Hepatic stellate cell (primary cell): Measurements from ENCODE around the gene FRAT2.

Experiments used
- DNase-seq: peaks from one replicate; pipeline ENCODE4 v3.0.0; 2011; ENCODE audit warnings: low spot score

The FRAT2 gene

GRCh38 chr10:97334370-97335175, at the start of gene FRAT2:
Gene FRAT2 (minus strand): TSS chr10:97334729. CDS start chr10:97334572, 157 bp downstream.
- DNase-seq, result peak; percentile 97

- DNase-seq, result no peak
Observed at GRCh38 chr10:97384156-97384555, 49.6 kb upstream of the FRAT2 start.

GRCh38 chr10:97383159-97383558, 48.6 kb upstream of the FRAT2 start:
- no peak for DNase-seq

- no peak for DNase-seq
Observed at GRCh38 chr10:97381626-97382025, 47.1 kb upstream of the FRAT2 start.

- no peak for DNase-seq
Observed at GRCh38 chr10:97380516-97380915, 46.0 kb upstream of the FRAT2 start.

GRCh38 chr10:97378933-97379921, 44.7 kb upstream of the FRAT2 start:
- no peak for DNase-seq

- no peak for DNase-seq
Observed at GRCh38 chr10:97376413-97376812, 41.9 kb upstream of the FRAT2 start.

- no peak for DNase-seq
Observed at GRCh38 chr10:97373456-97373855, 38.9 kb upstream of the FRAT2 start.

GRCh38 chr10:97372233-97372875, 37.8 kb upstream of the FRAT2 start:
- no peak for DNase-seq

- DNase-seq, result no peak
Observed at GRCh38 chr10:97371696-97372095, 37.2 kb upstream of the FRAT2 start.

- no peak for DNase-seq
Observed at GRCh38 chr10:97367126-97367649, 32.7 kb upstream of the FRAT2 start.

- no peak for DNase-seq
Observed at GRCh38 chr10:97366572-97366971, 32.0 kb upstream of the FRAT2 start.

GRCh38 chr10:97365761-97366351, 31.3 kb upstream of the FRAT2 start:
- DNase-seq, result no peak

- no peak for DNase-seq
Observed at GRCh38 chr10:97363071-97363470, 28.5 kb upstream of the FRAT2 start.

- DNase-seq, result no peak
Observed at GRCh38 chr10:97362310-97363033, 27.9 kb upstream of the FRAT2 start.

GRCh38 chr10:97361537-97361901, 27.0 kb upstream of the FRAT2 start:
- no peak for DNase-seq

- DNase-seq, result no peak
Observed at GRCh38 chr10:97360705-97361536, 26.4 kb upstream of the FRAT2 start.

- DNase-seq, result no peak
Observed at GRCh38 chr10:97358781-97359180, 24.3 kb upstream of the FRAT2 start.

- DNase-seq, result no peak
Observed at GRCh38 chr10:97358349-97358748, 23.8 kb upstream of the FRAT2 start.

GRCh38 chr10:97356918-97357317, 22.4 kb upstream of the FRAT2 start:
- no peak for DNase-seq
